Fibroblast of the aortic adventitia (primary cell): ENCODE measurements around the gene ADI1. TPM values are rescaled to one million over a fixed set of nuclear protein-coding genes. Genes with fewer than 3 reads are reported as not detected.
"Not testable (repeated sequence)": the region's sequence is repeated elsewhere in the genome, so short reads cannot be mapped to it uniquely, and the experiment has no call there.

Experiments used
- DNase-seq: peaks from one replicate; pipeline ENCODE4 v3.0.0-alpha.2; 2010; ENCODE audit warnings: low read depth
- H3K4me3 ChIP-seq: 2 replicates; pipeline ENCODE4 v1.5.1; 2011; ENCODE audit warnings: low read depth, mild to moderate bottlenecking, control low read depth, low read length, moderate library complexity
- CTCF ChIP-seq: IDR thresholded peaks from 2 replicates; pipeline ENCODE4 v1.5.1; 2011; ENCODE audit warnings: mild to moderate bottlenecking, low read length, control low read depth, inconsistent platforms; ENCODE audit not compliant: insufficient read depth
- total RNA-seq: library from RNA; depleted of rRNA; stranded (reverse); fragments of >200 nt; gene quantifications from 2 replicates; pipeline ENCODE4 v1.2.3, GENCODE V29; 2012; ENCODE audit warnings: low replicate concordance

Gene ADI1
- total RNA-seq, 1 donor, result 44.7 TPM

GRCh38 chr2:3453190-3453999 is 65.9 kb downstream of the ADI1 start:
- H3K4me3 ChIP-seq, result no peak overlapping the region
- peak; percentile 26 for DNase-seq
- TF ChIP-seq CTCF, result no peak

GRCh38 chr2:3451926-3452671 is 67.2 kb downstream of the ADI1 start:
- no peak for DNase-seq
- TF ChIP-seq CTCF, result no peak
- H3K4me3 ChIP-seq, result no peak overlapping the region

DNA sequence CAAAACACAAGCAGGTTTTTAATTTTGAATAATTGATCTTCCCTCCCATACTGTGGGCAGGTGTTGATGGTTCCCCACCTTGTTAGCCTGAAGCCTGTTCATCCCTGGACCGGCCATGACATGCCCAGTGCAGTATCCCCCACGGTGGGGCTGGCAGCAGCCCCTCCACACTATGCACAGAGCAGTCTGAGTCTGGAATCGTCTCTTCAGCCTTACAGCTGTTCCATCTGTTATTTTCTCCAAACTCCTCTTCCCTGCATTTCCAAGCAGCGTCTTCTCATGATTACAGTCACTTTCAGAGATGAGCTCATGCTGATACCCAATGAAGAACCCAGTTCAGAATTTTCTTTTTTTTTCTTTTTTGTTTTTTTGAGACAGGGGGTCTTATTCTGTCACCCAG is 68.2 kb downstream of the ADI1 start:
- TF ChIP-seq CTCF, result no peak
- H3K4me3 ChIP-seq, result no peak overlapping the region
- DNase-seq, result no peak

- DNase-seq, result no peak
Measured at GRCh38 chr2:3450385-3451010, 68.8 kb downstream of the ADI1 start.

DNA sequence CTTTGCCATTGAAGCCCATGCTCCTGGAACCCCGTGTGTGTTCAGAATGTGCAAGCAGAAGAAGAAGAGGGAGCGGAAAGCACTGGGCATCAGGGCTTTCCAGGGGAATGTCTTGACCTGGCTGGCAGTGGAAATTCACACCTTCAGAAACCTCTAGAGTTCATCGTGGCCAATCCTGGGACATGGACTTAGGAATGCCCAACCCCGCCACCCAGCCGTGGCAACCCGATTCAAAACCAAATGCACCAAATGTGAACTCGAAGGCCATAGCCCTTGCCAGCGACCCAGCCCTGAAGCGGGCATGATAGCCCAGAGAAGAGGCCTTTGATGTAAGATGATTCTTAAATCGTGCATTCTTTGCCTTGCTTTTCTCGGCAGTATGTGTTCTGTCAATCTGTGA is 69.4 kb downstream of the ADI1 start:
- H3K4me3 ChIP-seq, result no peak overlapping the region
- no peak for DNase-seq
- no peak for TF ChIP-seq CTCF

More at GRCh38 chr2:3450385-3451010, 68.8 kb downstream of the ADI1 start:
- no peak for TF ChIP-seq CTCF
- H3K4me3 ChIP-seq, result no peak overlapping the region

- no peak for TF ChIP-seq CTCF
- DNase-seq, result no peak
- no peak overlapping the region for H3K4me3 ChIP-seq
Measured at GRCh38 chr2:3449086-3449485, 70.2 kb downstream of the ADI1 start.

DNA sequence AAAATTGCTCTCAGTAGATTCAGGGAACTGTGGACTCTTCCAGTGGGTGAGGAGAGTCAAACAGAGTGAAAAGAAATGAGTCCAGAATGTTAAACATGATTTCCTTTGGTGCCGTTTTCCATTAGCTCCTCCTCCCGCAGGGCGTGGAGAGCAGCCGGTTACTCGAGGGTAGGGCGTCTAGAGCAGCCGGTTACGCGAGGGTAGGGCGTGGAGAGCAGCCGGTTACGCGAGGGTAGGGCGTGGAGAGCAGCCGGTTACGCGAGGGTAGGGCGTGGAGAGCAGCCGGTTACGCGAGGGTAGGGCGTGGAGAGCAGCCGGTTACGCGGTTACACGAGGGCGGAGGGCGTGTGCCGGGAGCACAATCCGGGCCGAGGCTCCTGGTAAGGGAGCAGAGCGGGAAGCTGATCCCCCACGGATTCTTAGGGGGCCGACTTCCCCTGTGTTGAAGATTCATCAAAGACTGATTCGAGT is 70.9 kb downstream of the ADI1 start:
- not testable (repeated sequence) for DNase-seq, H3K4me3 ChIP-seq
